Panc1 (cell line): ENCODE measurements around the gene UBALD2.

Source experiments
- CTCF ChIP-seq: fragments of 450-650 bp; IDR thresholded peaks from 2 replicates; pipeline ENCODE4 v1.5.1; 2017; ENCODE audit warnings: mild to moderate bottlenecking
- POLR2AphosphoS5 ChIP-seq: IDR thresholded peaks from 2 replicates; pipeline ENCODE4 v1.6.1; 2012; ENCODE audit warnings: mild to moderate bottlenecking, low read depth, low read length, moderate library complexity

GRCh38 chr17:76293106-76293505 is 28.0 kb downstream of the UBALD2 start:
- TF ChIP-seq CTCF, result no peak
- TF ChIP-seq POLR2AphosphoS5, result no peak
